HepG2 (cell line): ENCODE data around the gene DDC. TPM values are rescaled to one million over a fixed set of nuclear protein-coding genes. Genes with fewer than 3 reads are reported as not detected.

Source experiments
- ATAC-seq: fragments of 200-7000 bp; cut with Tn5 transposase; 3 replicates; pipeline ENCODE4 v1.9.1; 2020; ENCODE audit warnings: mild to moderate bottlenecking, moderate library complexity
- BruUV-seq: library from RNA; stranded (reverse); fragments of 400-500 nt; replicated peaks from 2 replicates; lab custom pipeline; 2021; lab: Mats Ljungman, UMichigan
- CTCF ChIA-PET: fragments of 300-600 bp; formaldehyde crosslinking; extraction: SDS; loops from one replicate; lab custom pipeline; 2021; ENCODE audit warnings: low total read pairs, inconsistent platforms, low intra/inter-chr PET ratio; lab: Yijun Ruan, JAX
- POLR2A ChIA-PET: fragments of 350-600 bp; sonication (Branson Sonifier 250); formaldehyde crosslinking; loops from one replicate; lab custom pipeline; 2020; ENCODE audit warnings: antibody characterized with exemption, inconsistent platforms; lab: Yijun Ruan, JAX
- DNase-seq: peaks from one replicate; pipeline ENCODE4 v3.0.0-alpha.2; 2015; ENCODE audit warnings: low spot score
- FAIRE-seq: peaks from 3 replicates; lab custom pipeline; 2011; peaks lifted over from hg19 to GRCh38; lab: Jason Lieb, UNC
- H2AFZ ChIP-seq: one replicate; pipeline ENCODE4 v1.6.1; 2011; ENCODE audit warnings: low read length, inconsistent platforms
- H3K27ac ChIP-seq: fragments of 300-600 bp; 3 replicates; pipeline ENCODE4 v1.8.0; 2011; ENCODE audit warnings: mixed run types, mild to moderate bottlenecking, mixed read lengths, low read length, inconsistent platforms; ENCODE audit not compliant: insufficient read depth; ENCODE audit errors: extremely low read length
- H3K27me3 ChIP-seq, 2 experiments: fragments of 200-600 bp in 1 of 2; 2 replicates in 1 of 2; 3 replicates in 1 of 2; pipeline versions ENCODE4 v1.6.0 to v1.8.0; 2011; ENCODE audit warnings: low read length in 2 of 2, mild to moderate bottlenecking in 2 of 2, moderate library complexity in 2 of 2, inconsistent platforms in 1 of 2; ENCODE audit not compliant: insufficient read depth in 2 of 2, control insufficient read depth in 1 of 2
- H3K36me3 ChIP-seq, 2 experiments: fragments of 200-600 bp in 1 of 2; replicated peaks in 1 of 2; 2 replicates in 1 of 2; 3 replicates in 1 of 2; pipeline versions ENCODE4 v1.5.1 to v1.8.0; 2011; ENCODE audit warnings: low read length in 2 of 2, inconsistent platforms in 1 of 2; ENCODE audit not compliant: insufficient read depth in 2 of 2, control insufficient read depth in 1 of 2
- H3K4me1 ChIP-seq: 2 replicates; pipeline ENCODE4 v1.5.1; 2012; ENCODE audit warnings: low read length, inconsistent platforms; ENCODE audit not compliant: insufficient read depth
- H3K4me2 ChIP-seq: 2 replicates; pipeline ENCODE4 v1.6.0; 2011; ENCODE audit warnings: low read depth, low read length, inconsistent platforms
- H3K4me3 ChIP-seq, 3 experiments: fragments of 200-600 bp in 1 of 3; sonication (generic), shearing (Covaris generic) in 1 of 3; replicated peaks in 1 of 3; 2 replicates each; pipeline ENCODE4 v1.5.1; 2011 to 2016; ENCODE audit warnings: low read length in 3 of 3, inconsistent platforms in 2 of 3, low read depth in 2 of 3, mild to moderate bottlenecking in 2 of 3, control low read depth in 1 of 3, mixed read lengths in 1 of 3; ENCODE audit not compliant: insufficient read depth in 1 of 3
- H3K79me2 ChIP-seq: one replicate; pipeline ENCODE4 v1.6.1; 2011; ENCODE audit warnings: low read length, inconsistent platforms; ENCODE audit not compliant: insufficient read depth
- H3K9ac ChIP-seq: 2 replicates; pipeline ENCODE4 v1.6.0; 2011; ENCODE audit warnings: mild to moderate bottlenecking, low read depth, low read length, inconsistent platforms; ENCODE audit not compliant: insufficient read depth
- H3K9me3 ChIP-seq: 2 replicates; pipeline ENCODE4 v1.5.1; 2012; ENCODE audit warnings: mild to moderate bottlenecking, low read length
- H4K20me1 ChIP-seq: 2 replicates; pipeline ENCODE4 v1.6.0; 2011; ENCODE audit warnings: inconsistent platforms, mild to moderate bottlenecking, low read length, moderate library complexity; ENCODE audit not compliant: insufficient read depth
- ELK4 ChIP-seq: sonication (generic); formaldehyde crosslinking; IDR thresholded peaks from 2 replicates; pipeline ENCODE4 v1.9.0; 2021; ENCODE audit warnings: missing genetic modification reagents, borderline replicate concordance
- SETDB1 ChIP-seq: sonication (generic); formaldehyde crosslinking; IDR thresholded peaks from 2 replicates; pipeline ENCODE4 v1.5.1; 2020; ENCODE audit warnings: missing genetic modification reagents, mild to moderate bottlenecking, borderline replicate concordance
- ZBTB34 ChIP-seq: sonication (generic); formaldehyde crosslinking; IDR thresholded peaks from 2 replicates; pipeline ENCODE4 v1.8.0; 2022; ENCODE audit warnings: mild to moderate bottlenecking, missing genetic modification reagents
- ZNF609 ChIP-seq: sonication (generic); formaldehyde crosslinking; IDR thresholded peaks from 2 replicates; pipeline ENCODE4 v1.4.0; 2020; ENCODE audit warnings: mild to moderate bottlenecking, missing genetic modification reagents, borderline replicate concordance
- ZSCAN29 ChIP-seq: sonication (generic); formaldehyde crosslinking; conservative IDR thresholded peaks from 2 replicates; pipeline ENCODE4 v1.4.0; 2020; ENCODE audit warnings: mild to moderate bottlenecking, missing genetic modification reagents
- WGBS: methylation state at CpG from one replicate; pipeline ENCODE4 v1.1.6; 2017; ENCODE audit warnings: low lambda C conversion rate; 5-methylcytosine and 5-hydroxymethylcytosine counted together
- in situ Hi-C: cut with HindIII; loops from 2 replicates; pipeline ENCODE4 v1.10.0; 2017; ENCODE audit warnings: low pct_unique_long_range_greater_than_20kb; ENCODE audit not compliant: extremely low pct_ligation_motif_present
- intact Hi-C: fragments of 100-400 bp; cut with micrococcal nuclease; formaldehyde crosslinking; loops from one replicate; pipeline ENCODE4 v1.10.0; 2022; ENCODE audit not compliant: unreplicated experiment
- polyA plus RNA-seq, 8 experiments: library from polyadenylated mRNA; depleted of rRNA in 3 of 8; stranded (reverse) in 7 of 8; unstranded in 1 of 8; fragments of >200 nt; fragmentation: Illumina TruSeq in 4 of 8; extraction: Trizol in 4 of 8; gene quantifications; 2 replicates each; pipeline versions ENCODE4 v1.2.1 to v1.2.3, GENCODE V29; 2011 to 2016; ENCODE audit warnings: low read depth in 4 of 8, missing spikeins in 1 of 8, mixed read lengths in 1 of 8; ENCODE audit not compliant: insufficient read depth in 1 of 8
- total RNA-seq, 5 experiments: library from RNA; depleted of rRNA; stranded (reverse); fragments of >200 nt; fragmentation: Illumina TruSeq; extraction: Trizol; gene quantifications; 2 replicates each; pipeline ENCODE4 v1.2.3, GENCODE V29; 2016; ENCODE audit warnings: low read depth in 1 of 5
- TF ChIP-seq, protein P1 (sequence below): IDR thresholded peaks from 2 replicates; pipeline ENCODE4 v1.6.1; 2016; ENCODE audit warnings: low read depth, borderline replicate concordance
- TF ChIP-seq, protein P2 (sequence below): sonication (generic); formaldehyde crosslinking; conservative IDR thresholded peaks from 2 replicates; pipeline ENCODE4 v1.5.0; 2020; ENCODE audit warnings: missing genetic modification reagents
- TF ChIP-seq, protein P3 (sequence below): sonication (generic); formaldehyde crosslinking; IDR thresholded peaks from 2 replicates; pipeline ENCODE4 v1.5.1; 2020; ENCODE audit warnings: mild to moderate bottlenecking, moderate library complexity, missing genetic modification reagents

The DDC gene
- total and polyA plus RNA-seq, 2 of the 13 experiments (the other 11 are each of a cell fraction or from before 2014, with no cell fraction given), result 11.7 to 93.3 TPM

- ChIA-PET POLR2A (interaction anchor here (0.8 to 1.8 kb wide), 6 partner anchors 12 to 35 kb away, joined by 3 to 17 read pairs (median 4); partner anchors contain the start of gene DDC), CTCF (interaction anchor here (0.9 kb wide), 1 partner anchor 41 kb away, joined by 3 read pairs; no protein-coding TSS in a partner anchor)
- in situ Hi-C loops, result no loop called here
- no TSS peak for BruUV-seq
- Histone ChIP-seq H3K36me3 (no peaks in the 10 kb centered on the region), H4K20me1 (no peaks in the 10 kb centered on the region), H3K4me2 (peak overlapping the region; percentile 81), H3K4me1 (peaks cover 60% of the 10 kb centered on the region), H3K27me3 (no peaks in the 10 kb centered on the region), H3K9me3 (no peaks in the 10 kb centered on the region), H3K4me3 (peak overlapping the region; percentile 12 to 62 (median 44); a peak in 5 of 6 replicates), H3K9ac (peak overlapping the region; percentile 61), H3K79me2 (no peaks in the 10 kb centered on the region), H2AFZ (peak overlapping the region; percentile 31), H3K27ac (peak overlapping the region; percentile 79)
- DNase-seq (peak; percentile 78), ATAC-seq (peak; percentile 84), FAIRE-seq (peak; percentile 83)
- WGBS, result 11% methylated on average over 20 of the region's 21 CpGs
- intact Hi-C loops, result no loop called here
- peak; percentile 27; the same call in 1 of the 2 replicates for TF ChIP-seq ZNF609 (CRISPR knock-in tag)
- TF ChIP-seq, protein P1, sequence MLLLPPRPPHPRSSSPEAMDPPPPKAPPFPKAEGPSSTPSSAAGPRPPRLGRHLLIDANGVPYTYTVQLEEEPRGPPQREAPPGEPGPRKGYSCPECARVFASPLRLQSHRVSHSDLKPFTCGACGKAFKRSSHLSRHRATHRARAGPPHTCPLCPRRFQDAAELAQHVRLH (CRISPR knock-in tag), result peak; percentile 64; the same call in 1 of the 2 replicates
- TF ChIP-seq ELK4, result no peak
- no peak for TF ChIP-seq SETDB1 (CRISPR knock-in tag)
- TF ChIP-seq, protein P2, sequence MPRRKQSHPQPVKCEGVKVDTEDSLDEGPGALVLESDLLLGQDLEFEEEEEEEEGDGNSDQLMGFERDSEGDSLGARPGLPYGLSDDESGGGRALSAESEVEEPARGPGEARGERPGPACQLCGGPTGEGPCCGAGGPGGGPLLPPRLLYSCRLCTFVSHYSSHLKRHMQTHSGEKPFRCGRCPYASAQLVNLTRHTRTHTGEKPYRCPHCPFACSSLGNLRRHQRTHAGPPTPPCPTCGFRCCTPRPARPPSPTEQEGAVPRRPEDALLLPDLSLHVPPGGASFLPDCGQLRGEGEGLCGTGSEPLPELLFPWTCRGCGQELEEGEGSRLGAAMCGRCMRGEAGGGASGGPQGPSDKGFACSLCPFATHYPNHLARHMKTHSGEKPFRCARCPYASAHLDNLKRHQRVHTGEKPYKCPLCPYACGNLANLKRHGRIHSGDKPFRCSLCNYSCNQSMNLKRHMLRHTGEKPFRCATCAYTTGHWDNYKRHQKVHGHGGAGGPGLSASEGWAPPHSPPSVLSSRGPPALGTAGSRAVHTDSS (CRISPR knock-in tag), result no peak
- TF ChIP-seq, protein P3, sequence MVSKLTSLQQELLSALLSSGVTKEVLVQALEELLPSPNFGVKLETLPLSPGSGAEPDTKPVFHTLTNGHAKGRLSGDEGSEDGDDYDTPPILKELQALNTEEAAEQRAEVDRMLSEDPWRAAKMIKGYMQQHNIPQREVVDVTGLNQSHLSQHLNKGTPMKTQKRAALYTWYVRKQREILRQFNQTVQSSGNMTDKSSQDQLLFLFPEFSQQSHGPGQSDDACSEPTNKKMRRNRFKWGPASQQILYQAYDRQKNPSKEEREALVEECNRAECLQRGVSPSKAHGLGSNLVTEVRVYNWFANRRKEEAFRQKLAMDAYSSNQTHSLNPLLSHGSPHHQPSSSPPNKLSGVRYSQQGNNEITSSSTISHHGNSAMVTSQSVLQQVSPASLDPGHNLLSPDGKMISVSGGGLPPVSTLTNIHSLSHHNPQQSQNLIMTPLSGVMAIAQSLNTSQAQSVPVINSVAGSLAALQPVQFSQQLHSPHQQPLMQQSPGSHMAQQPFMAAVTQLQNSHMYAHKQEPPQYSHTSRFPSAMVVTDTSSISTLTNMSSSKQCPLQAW (CRISPR knock-in tag), result 0 out of 2 replicates have a peak, but pooled peaks have one; percentile 11
- TF ChIP-seq ZBTB34, result no peak
- no peak for TF ChIP-seq ZSCAN29
Observed at GRCh38 chr7:50591480-50592438, 26.6 kb upstream of the DDC start.
